ENCODE measurements around the gene SOD1.

The SOD1 gene

DNA sequence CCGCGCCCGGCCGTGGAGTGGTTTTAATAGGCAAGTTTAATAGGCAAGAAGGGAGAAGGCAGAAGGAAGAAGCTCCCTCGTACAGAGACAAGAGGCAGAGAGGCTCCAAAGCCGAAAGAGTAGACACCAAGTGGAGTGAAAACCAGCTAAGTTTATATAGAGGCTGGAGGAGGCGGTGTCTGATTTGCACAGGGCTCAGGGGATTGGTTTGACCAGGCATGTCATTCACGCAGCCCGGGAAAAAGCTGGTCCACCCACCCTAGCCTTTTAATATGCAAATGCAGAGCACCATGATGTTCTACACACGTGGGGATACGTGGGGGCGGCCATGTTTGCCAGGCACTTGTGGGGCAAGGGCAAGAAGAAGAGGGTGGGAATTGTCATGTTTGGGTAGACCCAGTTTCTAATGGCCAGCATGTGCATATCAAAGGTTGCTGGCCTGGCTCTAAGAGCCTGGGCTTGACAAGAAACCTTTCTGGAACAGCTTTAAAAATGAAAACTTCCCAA, 18.0 kb upstream of the SOD1 start:
- no peak for TF ChIP-seq GATA3 (IDR thresholded peaks at IDR 0.05; ENCODE audit: low read depth, low read length)
- no peak for TF ChIP-seq GATA2 (IDR thresholded peaks at IDR 0.05; ENCODE audit: low read depth, low read length)

GRCh38 chr21:31644643-31645042, 14.8 kb upstream of the SOD1 start:
- TF ChIP-seq GATA2 (IDR thresholded peaks at IDR 0.05; ENCODE audit: low read depth, low read length) (no peak), GATA3 (IDR thresholded peaks at IDR 0.05; ENCODE audit: low read depth, low read length) (no peak)

DNA sequence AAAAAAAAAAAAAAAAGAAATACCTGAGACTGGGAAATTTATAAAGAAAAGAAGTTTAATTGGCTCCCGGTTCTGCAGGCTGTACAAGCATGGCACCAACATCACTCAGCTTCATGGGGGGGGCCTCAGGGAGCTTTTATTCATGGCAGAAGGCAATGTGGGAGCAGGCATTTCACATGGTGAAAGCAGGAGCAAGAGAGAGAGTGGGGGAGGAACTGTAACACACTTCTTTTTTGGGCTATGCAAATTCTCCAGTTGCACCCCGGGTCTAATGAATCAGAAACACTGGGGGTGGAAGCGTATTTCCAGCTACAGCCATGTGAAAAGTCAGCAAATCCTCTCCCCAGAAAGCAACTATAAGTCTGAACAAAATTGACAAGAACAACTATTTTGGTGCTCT, 11.8 kb upstream of the SOD1 start:
- TF ChIP-seq GATA3 (IDR thresholded peaks at IDR 0.05; ENCODE audit: low read depth, low read length) (no peak), GATA2 (IDR thresholded peaks at IDR 0.05; ENCODE audit: low read depth, low read length) (no peak)

DNA sequence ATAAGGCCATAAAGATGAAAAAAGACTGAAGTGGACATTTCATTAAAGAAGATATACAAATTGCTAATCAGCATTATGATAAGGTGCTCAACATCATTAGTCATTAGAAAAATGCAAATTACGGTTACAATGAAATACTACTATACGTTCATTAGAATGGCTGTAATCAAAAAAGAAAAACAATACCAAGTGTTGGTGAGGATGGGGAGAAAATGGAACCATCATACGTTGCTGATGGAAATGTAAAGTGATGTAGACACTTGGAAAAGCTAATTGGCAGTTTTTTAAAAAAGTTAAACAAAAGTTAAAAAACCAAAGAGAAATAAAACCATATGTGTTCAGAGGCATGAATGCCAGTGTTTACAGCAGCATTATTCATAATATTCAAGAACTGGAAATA, 8.6 kb upstream of the SOD1 start:
- TF ChIP-seq GATA2 (IDR thresholded peaks at IDR 0.05; ENCODE audit: low read depth, low read length) (no peak), GATA3 (IDR thresholded peaks at IDR 0.05; ENCODE audit: low read depth, low read length) (no peak)

DNA sequence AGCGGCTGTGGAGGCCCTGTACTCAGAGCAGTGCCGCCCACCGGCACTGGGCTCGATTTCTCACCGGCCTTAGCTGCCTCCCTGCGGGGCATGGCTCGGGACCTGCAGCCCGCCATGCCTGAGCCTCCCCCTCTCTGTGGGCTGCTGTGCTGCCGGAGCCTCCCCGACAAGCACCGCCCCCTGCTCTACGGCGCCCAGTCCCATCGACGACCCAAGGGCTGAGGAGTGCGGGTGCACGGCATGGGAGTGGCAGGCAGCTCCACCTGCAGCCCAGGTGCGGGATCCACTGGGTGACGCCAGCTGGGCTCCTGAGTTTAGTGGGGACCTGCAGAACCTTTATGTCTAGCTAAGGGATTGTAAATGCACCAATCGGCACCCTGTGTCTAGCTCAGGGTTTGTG, 5.2 kb upstream of the SOD1 start:
- TF ChIP-seq GATA3 (IDR thresholded peaks at IDR 0.05; ENCODE audit: low read depth, low read length) (no peak), GATA2 (IDR thresholded peaks at IDR 0.05; ENCODE audit: low read depth, low read length) (no peak)

DNA sequence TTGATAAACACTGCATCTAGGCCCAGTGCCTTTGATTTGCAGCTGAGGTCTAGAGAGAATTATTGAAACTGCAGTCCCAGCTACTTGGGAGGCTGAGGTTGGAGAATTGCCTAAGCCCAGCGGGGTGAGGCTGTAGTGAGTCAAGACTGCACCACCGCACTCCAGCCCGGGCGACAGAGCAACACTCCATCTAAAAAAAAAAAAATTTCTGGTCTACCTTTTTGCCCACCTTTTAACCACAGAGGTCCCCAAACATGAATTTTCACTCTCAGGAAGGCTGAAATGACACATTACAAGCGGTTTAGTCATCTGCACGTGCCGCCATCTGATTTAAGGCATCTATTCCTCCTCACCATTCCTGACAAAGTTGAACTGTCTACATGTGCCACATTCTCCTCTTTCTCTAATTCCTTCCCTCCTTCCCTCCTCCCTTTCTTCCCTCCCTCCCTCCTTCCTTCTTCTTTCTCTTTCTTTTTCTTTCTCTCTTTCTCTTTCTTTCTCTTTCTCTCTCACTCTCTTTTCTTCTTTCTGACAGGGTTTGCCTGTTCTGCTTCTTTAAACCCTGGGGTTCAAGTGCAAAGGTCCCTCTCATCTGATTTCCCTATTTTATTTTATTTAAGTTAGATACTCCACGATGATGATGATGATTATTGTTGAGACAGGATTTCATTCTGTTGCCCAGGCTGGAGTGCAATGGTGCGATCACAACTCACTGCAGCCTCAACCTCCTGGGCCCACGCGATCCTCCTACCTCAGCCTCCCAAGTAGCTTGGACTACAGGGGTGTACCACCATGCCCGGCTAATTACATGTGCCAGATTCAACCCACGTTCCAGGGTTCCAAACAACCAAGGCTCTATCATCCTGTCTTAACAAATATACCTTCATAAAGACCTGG, 3.0 kb upstream of the SOD1 start:
- no peak for TF ChIP-seq GATA2 (IDR thresholded peaks at IDR 0.05; ENCODE audit: low read depth, low read length)
- no peak for TF ChIP-seq GATA3 (IDR thresholded peaks at IDR 0.05; ENCODE audit: low read depth, low read length)

- TF ChIP-seq GATA2 (IDR thresholded peaks at IDR 0.05; ENCODE audit: low read depth, low read length) (no peak), GATA3 (IDR thresholded peaks at IDR 0.05; ENCODE audit: low read depth, low read length) (no peak)
Observed at GRCh38 chr21:31658053-31658452, 1.4 kb upstream of the SOD1 start.

GRCh38 chr21:31659286-31659535, 282 bp upstream of the SOD1 start:
- TF ChIP-seq GATA2 (IDR thresholded peaks at IDR 0.05; ENCODE audit: low read depth, low read length) (no peak), GATA3 (IDR thresholded peaks at IDR 0.05; ENCODE audit: low read depth, low read length) (no peak)

- TF ChIP-seq GATA3 (IDR thresholded peaks at IDR 0.05; ENCODE audit: low read depth, low read length) (no peak), GATA2 (IDR thresholded peaks at IDR 0.05; ENCODE audit: low read depth, low read length) (no peak)
Observed at GRCh38 chr21:31660259-31660565, 719 bp downstream of the SOD1 start.

- TF ChIP-seq GATA2 (IDR thresholded peaks at IDR 0.05; ENCODE audit: low read depth, low read length) (no peak), GATA3 (IDR thresholded peaks at IDR 0.05; ENCODE audit: low read depth, low read length) (no peak)
Observed at GRCh38 chr21:31660591-31660990, 1.1 kb downstream of the SOD1 start.

GRCh38 chr21:31663584-31664249, 4.2 kb downstream of the SOD1 start:
- TF ChIP-seq GATA2 (IDR thresholded peaks at IDR 0.05; ENCODE audit: low read depth, low read length) (peak; percentile 38; the same call in 1 of the 2 replicates), GATA3 (IDR thresholded peaks at IDR 0.05; ENCODE audit: low read depth, low read length) (no peak)

- no peak for TF ChIP-seq GATA3 (IDR thresholded peaks at IDR 0.05; ENCODE audit: low read depth, low read length)
- no peak for TF ChIP-seq GATA2 (IDR thresholded peaks at IDR 0.05; ENCODE audit: low read depth, low read length)
Observed at GRCh38 chr21:31665397-31665796, 5.9 kb downstream of the SOD1 start.

DNA sequence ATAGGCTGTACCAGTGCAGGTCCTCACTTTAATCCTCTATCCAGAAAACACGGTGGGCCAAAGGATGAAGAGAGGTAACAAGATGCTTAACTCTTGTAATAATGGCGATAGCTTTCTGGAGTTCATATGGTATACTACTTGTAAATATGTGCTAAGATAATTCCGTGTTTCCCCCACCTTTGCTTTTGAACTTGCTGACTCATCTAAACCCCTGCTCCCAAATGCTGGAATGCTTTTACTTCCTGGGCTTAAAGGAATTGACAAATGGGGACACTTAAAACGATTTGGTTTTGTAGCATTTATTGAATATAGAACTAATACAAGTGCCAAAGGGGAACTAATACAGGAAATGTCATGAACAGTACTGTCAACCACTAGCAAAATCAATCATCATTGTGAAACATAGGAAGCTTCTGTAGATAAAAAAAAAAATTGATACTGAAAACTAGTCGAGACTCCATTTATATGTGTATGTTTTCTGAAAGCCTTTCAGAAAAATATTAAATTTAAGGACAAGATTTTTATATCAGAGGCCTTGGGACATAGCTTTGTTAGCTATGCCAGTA, 7.0 kb downstream of the SOD1 start:
- TF ChIP-seq GATA3 (IDR thresholded peaks at IDR 0.05; ENCODE audit: low read depth, low read length) = no peak
- TF ChIP-seq GATA2 (IDR thresholded peaks at IDR 0.05; ENCODE audit: low read depth, low read length) = no peak

DNA sequence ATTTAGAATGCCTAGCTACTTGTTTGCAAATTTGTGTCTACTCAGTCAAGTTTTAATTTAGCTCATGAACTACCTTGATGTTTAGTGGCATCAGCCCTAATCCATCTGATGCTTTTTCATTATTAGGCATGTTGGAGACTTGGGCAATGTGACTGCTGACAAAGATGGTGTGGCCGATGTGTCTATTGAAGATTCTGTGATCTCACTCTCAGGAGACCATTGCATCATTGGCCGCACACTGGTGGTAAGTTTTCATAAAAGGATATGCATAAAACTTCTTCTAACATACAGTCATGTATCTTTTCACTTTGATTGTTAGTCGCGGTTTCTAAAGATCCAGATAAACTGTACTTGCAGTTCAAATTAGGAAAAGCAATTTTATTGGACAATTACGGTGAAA, 7.6 kb downstream of the SOD1 start:
- TF ChIP-seq GATA2 (IDR thresholded peaks at IDR 0.05; ENCODE audit: low read depth, low read length) (no peak), GATA3 (IDR thresholded peaks at IDR 0.05; ENCODE audit: low read depth, low read length) (no peak)

GRCh38 chr21:31667639-31668038, 8.1 kb downstream of the SOD1 start:
- TF ChIP-seq GATA3 (IDR thresholded peaks at IDR 0.05; ENCODE audit: low read depth, low read length) (no peak), GATA2 (IDR thresholded peaks at IDR 0.05; ENCODE audit: low read depth, low read length) (no peak)
